ENCODE results near the gene GABRB1.

The GABRB1 gene

GRCh38 chr4:47218631-47219030 lies 187.3 kb downstream of the GABRB1 start:
- no peaks in the 10 kb centered on the region for H3K4me1 ChIP-seq (ENCODE audit: control insufficient read depth, insufficient read depth, low read length)
- no peak overlapping the region for H3K4me3 ChIP-seq (ENCODE audit: low read length)
- WGBS (ENCODE audit: insufficient coverage, insufficient read length): no CpG with 5 or more reads among the region's 1 CpG
- no peaks in the 10 kb centered on the region; the same call in 1 of the 2 replicates for H3K9me3 ChIP-seq (ENCODE audit: control insufficient read depth, insufficient read depth, low read length)
- no peak overlapping the region for H3K27ac ChIP-seq (ENCODE audit: low read length)
- no peaks in the 10 kb centered on the region for H3K36me3 ChIP-seq (ENCODE audit: control insufficient read depth, insufficient read depth, low read length)
- no peak for DNase-seq (ENCODE audit: low read depth, low spot score)
- no peaks in the 10 kb centered on the region for H3K27me3 ChIP-seq (ENCODE audit: control insufficient read depth, insufficient read depth, low read length)

GRCh38 chr4:47219586-47219985 lies 188.2 kb downstream of the GABRB1 start:
- DNase-seq (ENCODE audit: low read depth, low spot score): no peak
- Histone ChIP-seq H3K27me3 (ENCODE audit: control insufficient read depth, insufficient read depth, low read length) (no peaks in the 10 kb centered on the region), H3K36me3 (ENCODE audit: control insufficient read depth, insufficient read depth, low read length) (no peaks in the 10 kb centered on the region), H3K9me3 (ENCODE audit: control insufficient read depth, insufficient read depth, low read length) (no peaks in the 10 kb centered on the region; the same call in 1 of the 2 replicates), H3K27ac (ENCODE audit: low read length) (no peak overlapping the region), H3K4me1 (ENCODE audit: control insufficient read depth, insufficient read depth, low read length) (no peaks in the 10 kb centered on the region), H3K4me3 (ENCODE audit: low read length) (no peak overlapping the region)
- WGBS (ENCODE audit: insufficient coverage, insufficient read length): 100% methylated on average over 1 of the region's 2 CpGs

GRCh38 chr4:47221721-47222120 lies 190.4 kb downstream of the GABRB1 start:
- Histone ChIP-seq H3K4me1 (ENCODE audit: control insufficient read depth, insufficient read depth, low read length) (no peaks in the 10 kb centered on the region), H3K4me3 (ENCODE audit: low read length) (no peak overlapping the region), H3K27ac (ENCODE audit: low read length) (no peak overlapping the region), H3K9me3 (ENCODE audit: control insufficient read depth, insufficient read depth, low read length) (no peaks in the 10 kb centered on the region), H3K27me3 (ENCODE audit: control insufficient read depth, insufficient read depth, low read length) (no peaks in the 10 kb centered on the region), H3K36me3 (ENCODE audit: control insufficient read depth, insufficient read depth, low read length) (no peaks in the 10 kb centered on the region)
- no peak for DNase-seq (ENCODE audit: low read depth, low spot score)
- no CpG with 5 or more reads among the region's 2 CpGs for WGBS (ENCODE audit: insufficient coverage, insufficient read length)

GRCh38 chr4:47222276-47222675 lies 190.9 kb downstream of the GABRB1 start:
- Histone ChIP-seq H3K4me3 (ENCODE audit: low read length) (no peak overlapping the region), H3K27ac (ENCODE audit: low read length) (no peak overlapping the region), H3K9me3 (ENCODE audit: control insufficient read depth, insufficient read depth, low read length) (no peaks in the 10 kb centered on the region), H3K4me1 (ENCODE audit: control insufficient read depth, insufficient read depth, low read length) (no peaks in the 10 kb centered on the region), H3K27me3 (ENCODE audit: control insufficient read depth, insufficient read depth, low read length) (no peaks in the 10 kb centered on the region), H3K36me3 (ENCODE audit: control insufficient read depth, insufficient read depth, low read length) (no peaks in the 10 kb centered on the region)
- no peak for DNase-seq (ENCODE audit: low read depth, low spot score)
- no CpG with 5 or more reads among the region's 1 CpG for WGBS (ENCODE audit: insufficient coverage, insufficient read length)

GRCh38 chr4:47224361-47224760 lies 193.0 kb downstream of the GABRB1 start:
- no peaks in the 10 kb centered on the region for H3K27me3 ChIP-seq (ENCODE audit: control insufficient read depth, insufficient read depth, low read length)
- H3K4me1 ChIP-seq (ENCODE audit: control insufficient read depth, insufficient read depth, low read length): no peaks in the 10 kb centered on the region
- peaks cover 1% of the 10 kb centered on the region for H3K9me3 ChIP-seq (ENCODE audit: control insufficient read depth, insufficient read depth, low read length)
- no peak overlapping the region for H3K27ac ChIP-seq (ENCODE audit: low read length)
- no peaks in the 10 kb centered on the region for H3K36me3 ChIP-seq (ENCODE audit: control insufficient read depth, insufficient read depth, low read length)
- DNase-seq (ENCODE audit: low read depth, low spot score): no peak
- no peak overlapping the region for H3K4me3 ChIP-seq (ENCODE audit: low read length)

- DNase-seq (ENCODE audit: low read depth, low spot score): no peak
- no peaks in the 10 kb centered on the region for H3K4me1 ChIP-seq (ENCODE audit: control insufficient read depth, insufficient read depth, low read length)
- no peak overlapping the region for H3K27ac ChIP-seq (ENCODE audit: low read length)
- no CpG with 5 or more reads among the region's 2 CpGs for WGBS (ENCODE audit: insufficient coverage, insufficient read length)
- H3K36me3 ChIP-seq (ENCODE audit: control insufficient read depth, insufficient read depth, low read length): no peaks in the 10 kb centered on the region
- no peaks in the 10 kb centered on the region; the same call in 1 of the 2 replicates for H3K9me3 ChIP-seq (ENCODE audit: control insufficient read depth, insufficient read depth, low read length)
- H3K27me3 ChIP-seq (ENCODE audit: control insufficient read depth, insufficient read depth, low read length): no peaks in the 10 kb centered on the region
- H3K4me3 ChIP-seq (ENCODE audit: low read length): no peak overlapping the region
Measured at GRCh38 chr4:47235721-47236120, 204.4 kb downstream of the GABRB1 start.

GRCh38 chr4:47238667-47239066 lies 207.3 kb downstream of the GABRB1 start:
- no peaks in the 10 kb centered on the region for H3K4me1 ChIP-seq (ENCODE audit: control insufficient read depth, insufficient read depth, low read length)

GRCh38 chr4:47239649-47240048 lies 208.3 kb downstream of the GABRB1 start:
- Histone ChIP-seq H3K9me3 (ENCODE audit: control insufficient read depth, insufficient read depth, low read length) (no peaks in the 10 kb centered on the region; the same call in 1 of the 2 replicates), H3K4me1 (ENCODE audit: control insufficient read depth, insufficient read depth, low read length) (no peaks in the 10 kb centered on the region), H3K4me3 (ENCODE audit: low read length) (no peak overlapping the region), H3K27me3 (ENCODE audit: control insufficient read depth, insufficient read depth, low read length) (no peaks in the 10 kb centered on the region), H3K36me3 (ENCODE audit: control insufficient read depth, insufficient read depth, low read length) (no peaks in the 10 kb centered on the region), H3K27ac (ENCODE audit: low read length) (no peak overlapping the region)
- DNase-seq (ENCODE audit: low read depth, low spot score): no peak
- WGBS (ENCODE audit: insufficient coverage, insufficient read length): no CpG with 5 or more reads among the region's 4 CpGs

More at GRCh38 chr4:47238667-47239066, 207.3 kb downstream of the GABRB1 start:
- no peaks in the 10 kb centered on the region; the same call in 1 of the 2 replicates for H3K9me3 ChIP-seq (ENCODE audit: control insufficient read depth, insufficient read depth, low read length)
- no peaks in the 10 kb centered on the region for H3K27me3 ChIP-seq (ENCODE audit: control insufficient read depth, insufficient read depth, low read length)
- no peak overlapping the region for H3K4me3 ChIP-seq (ENCODE audit: low read length)
- WGBS (ENCODE audit: insufficient coverage, insufficient read length): no CpG with 5 or more reads among the region's 1 CpG
- no peak overlapping the region for H3K27ac ChIP-seq (ENCODE audit: low read length)
- DNase-seq (ENCODE audit: low read depth, low spot score): no peak
- H3K36me3 ChIP-seq (ENCODE audit: control insufficient read depth, insufficient read depth, low read length): no peaks in the 10 kb centered on the region

GRCh38 chr4:47251348-47252135 lies 220.2 kb downstream of the GABRB1 start:
- no peak overlapping the region for H3K27ac ChIP-seq (ENCODE audit: low read length)
- H3K27me3 ChIP-seq (ENCODE audit: control insufficient read depth, insufficient read depth, low read length): no peaks in the 10 kb centered on the region
- WGBS (ENCODE audit: insufficient coverage, insufficient read length): no CpG with 5 or more reads among the region's 9 CpGs
- no peaks in the 10 kb centered on the region; the same call in 1 of the 2 replicates for H3K9me3 ChIP-seq (ENCODE audit: control insufficient read depth, insufficient read depth, low read length)
- DNase-seq (ENCODE audit: low read depth, low spot score): no peak
- no peak overlapping the region for H3K4me3 ChIP-seq (ENCODE audit: low read length)
- H3K4me1 ChIP-seq (ENCODE audit: control insufficient read depth, insufficient read depth, low read length): no peaks in the 10 kb centered on the region; the same call in 1 of the 2 replicates
- no peaks in the 10 kb centered on the region for H3K36me3 ChIP-seq (ENCODE audit: control insufficient read depth, insufficient read depth, low read length)

- no peak for DNase-seq (ENCODE audit: low read depth, low spot score)
- Histone ChIP-seq H3K36me3 (ENCODE audit: control insufficient read depth, insufficient read depth, low read length) (no peaks in the 10 kb centered on the region), H3K4me3 (ENCODE audit: low read length) (no peak overlapping the region), H3K4me1 (ENCODE audit: control insufficient read depth, insufficient read depth, low read length) (no peaks in the 10 kb centered on the region), H3K27ac (ENCODE audit: low read length) (no peak overlapping the region), H3K9me3 (ENCODE audit: control insufficient read depth, insufficient read depth, low read length) (no peaks in the 10 kb centered on the region), H3K27me3 (ENCODE audit: control insufficient read depth, insufficient read depth, low read length) (no peaks in the 10 kb centered on the region)
- whole genome bisulfite sequencing (ENCODE audit: insufficient coverage, insufficient read length): no CpG with 5 or more reads among the region's 3 CpGs
Measured at GRCh38 chr4:47263721-47264120, 232.4 kb downstream of the GABRB1 start.

All from iPS DF 6.9 (cell line).